ENCODE measurements around the gene UQCRH. TPM values are rescaled to one million over a fixed set of nuclear protein-coding genes. Genes with fewer than 3 reads are reported as not detected.

The UQCRH gene
- polyA plus RNA-seq, 1 of the 3 experiments (the other 2 are of a cell fraction): 971 TPM

GRCh38 chr1:46340404-46341221, 37.1 kb downstream of the UQCRH start, which contains the start of gene NSUN4 (continued):
- TF ChIP-seq REST (IDR thresholded peaks at IDR 0.05; ENCODE audit: low read depth, low read length) (peak; percentile 76), MXI1 (IDR thresholded peaks at IDR 0.05; ENCODE audit: low read depth, low read length) (peak; percentile 91; the same call in 1 of the 2 replicates), GABPA (IDR thresholded peaks at IDR 0.05; ENCODE audit: low read depth) (peak; percentile 80), RCOR1 (IDR thresholded peaks at IDR 0.05; ENCODE audit: low read length) (no peak), TCF12 (IDR thresholded peaks at IDR 0.05) (peak; percentile 33; the same call in 1 of the 2 replicates), RFX5 (IDR thresholded peaks at IDR 0.05; ENCODE audit: low read length) (no peak), FOXJ3 (CRISPR knock-in tag; IDR thresholded peaks at IDR 0.05) (no peak), MEF2A (IDR thresholded peaks at IDR 0.05; ENCODE audit: borderline replicate concordance, low read depth) (no peak), NRF1 (IDR thresholded peaks at IDR 0.05; ENCODE audit: low read depth, low read length) (no peak), CTCF (IDR thresholded peaks at IDR 0.05) (peak; percentile 78), YY1 (IDR thresholded peaks at IDR 0.05; ENCODE audit: low read depth) (peak; percentile 92), RXRA (IDR thresholded peaks at IDR 0.05; ENCODE audit: borderline replicate concordance, low read depth) (no peak), FOXM1 (IDR thresholded peaks at IDR 0.05; ENCODE audit: low read depth) (0 out of 2 replicates have a peak, but pooled peaks have one; percentile 24), USF2 (IDR thresholded peaks at IDR 0.05; ENCODE audit: borderline replicate concordance, low read depth, low read length) (no peak)

All from SK-N-SH (cell line).